GM19240 (cell line): ENCODE results near the gene ERRFI1.

ENCODE experiments used
- DNase-seq: peaks from one replicate; pipeline ENCODE4 v3.0.0; 2011; ENCODE audit warnings: low spot score; ENCODE audit not compliant: insufficient read length

Gene ERRFI1

DNA sequence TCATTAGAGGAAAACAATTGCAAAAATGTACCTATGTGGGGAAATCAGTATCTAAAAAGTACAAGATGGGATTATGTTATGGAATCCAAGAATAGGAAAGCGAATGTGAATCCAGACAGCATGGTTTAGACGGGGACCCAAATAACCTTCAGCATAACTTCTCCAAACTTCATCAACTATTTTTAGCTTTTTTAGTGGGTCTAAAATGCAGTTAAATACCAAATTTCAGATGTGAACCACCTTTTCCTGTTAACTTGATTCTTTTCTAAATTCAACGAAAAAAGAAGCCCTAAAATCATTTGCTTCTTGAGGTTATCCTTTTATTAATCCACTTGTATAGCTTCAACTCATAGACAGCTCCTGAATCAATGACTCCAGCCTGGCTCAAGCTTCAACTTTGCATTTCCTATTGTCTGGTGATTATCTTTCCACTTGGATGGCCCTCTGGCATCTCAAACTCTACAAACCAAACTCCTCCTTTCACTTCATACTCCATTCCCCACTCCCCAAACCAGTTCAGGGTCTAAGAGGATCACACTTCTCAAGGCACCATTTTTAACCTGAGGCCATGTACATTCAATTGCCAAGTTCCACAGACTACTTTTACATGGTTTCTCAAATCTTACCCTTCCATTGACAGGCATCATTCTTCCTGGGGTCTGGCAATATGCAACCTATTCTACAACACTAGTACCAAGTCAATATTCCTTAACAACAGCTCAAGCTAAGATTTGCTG, 7.4 kb downstream of the ERRFI1 start:
- DNase-seq: no peak

DNA sequence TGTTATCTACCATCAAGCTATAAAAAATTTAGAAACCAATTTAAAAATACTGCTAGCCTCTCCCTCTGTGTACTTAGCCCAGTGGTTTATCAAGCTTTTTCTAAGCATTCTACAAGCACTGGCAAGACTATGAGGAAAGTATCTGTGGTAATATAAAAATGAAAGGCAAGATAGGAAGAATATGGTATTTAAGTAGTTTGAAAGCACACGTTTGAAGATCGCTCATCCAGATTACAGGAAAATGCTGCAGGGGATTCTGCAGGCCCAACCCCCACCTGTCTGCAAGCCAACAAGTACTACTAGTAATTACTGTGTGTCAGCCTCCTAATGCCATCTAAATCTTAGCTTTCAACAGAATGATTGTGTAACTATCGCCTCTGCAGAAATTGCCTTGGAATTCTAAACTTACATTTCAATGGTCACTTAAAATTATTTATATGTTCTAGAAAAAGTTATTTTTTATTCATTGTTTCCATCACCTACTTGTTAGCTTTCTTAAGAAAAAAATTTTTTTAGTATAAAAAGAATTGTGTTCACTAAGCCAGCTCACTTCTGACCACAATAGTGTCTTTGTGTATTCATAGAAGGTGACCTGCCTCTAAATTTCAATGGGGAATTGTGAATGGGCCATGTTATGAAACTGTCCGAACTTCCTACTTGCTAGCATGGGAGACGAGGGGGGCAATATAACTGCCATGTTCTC, 8.5 kb downstream of the ERRFI1 start:
- no peak for DNase-seq

DNA sequence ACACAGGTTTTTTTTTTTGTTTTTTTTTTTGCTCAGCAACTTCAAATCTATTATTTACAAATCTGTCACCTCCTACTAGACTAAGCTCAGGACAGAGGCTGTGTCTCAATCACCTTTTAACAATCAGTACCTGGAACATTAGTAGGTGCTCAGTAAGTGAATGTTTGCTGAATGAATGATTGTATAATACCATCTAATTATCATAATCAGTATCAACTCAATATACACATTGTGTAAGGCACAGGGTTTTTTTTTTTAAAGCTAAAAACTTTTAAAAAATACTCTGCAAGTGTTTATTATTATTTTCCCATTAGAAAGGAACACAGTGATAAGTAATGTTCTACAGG, 9.2 kb downstream of the ERRFI1 start:
- DNase-seq: no peak

DNA sequence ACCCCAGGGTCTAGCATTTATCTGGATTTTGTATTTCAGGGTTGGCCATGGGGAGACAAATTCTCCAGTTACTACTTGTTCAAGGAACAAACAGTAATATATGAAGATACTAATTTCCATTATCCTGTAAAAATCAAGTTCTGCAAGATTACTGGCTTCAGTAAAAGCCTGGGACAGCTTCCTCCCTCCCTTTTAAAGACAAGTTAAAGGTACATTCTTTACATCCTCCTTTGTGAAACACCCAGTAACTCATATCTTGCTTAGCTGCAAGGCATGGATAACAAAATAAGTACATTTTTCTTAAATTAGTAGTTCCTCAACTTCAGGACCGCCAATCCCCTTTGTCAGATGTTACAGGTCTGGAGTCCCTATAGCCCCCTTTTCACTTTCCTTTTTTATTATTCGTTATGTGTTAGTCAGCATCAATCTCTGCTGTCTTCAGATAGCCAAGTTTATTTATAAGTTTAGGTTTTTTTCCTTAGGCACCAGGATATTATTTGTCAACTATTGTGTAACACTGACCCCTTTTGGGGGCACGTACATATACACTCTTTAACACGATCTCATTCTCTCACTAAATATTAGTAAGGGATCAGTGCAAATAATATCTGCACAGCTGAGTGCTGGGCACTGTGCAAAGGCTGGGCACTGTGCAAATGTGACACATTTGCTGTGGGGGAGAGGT, 9.8 kb downstream of the ERRFI1 start:
- DNase-seq: no peak

DNA sequence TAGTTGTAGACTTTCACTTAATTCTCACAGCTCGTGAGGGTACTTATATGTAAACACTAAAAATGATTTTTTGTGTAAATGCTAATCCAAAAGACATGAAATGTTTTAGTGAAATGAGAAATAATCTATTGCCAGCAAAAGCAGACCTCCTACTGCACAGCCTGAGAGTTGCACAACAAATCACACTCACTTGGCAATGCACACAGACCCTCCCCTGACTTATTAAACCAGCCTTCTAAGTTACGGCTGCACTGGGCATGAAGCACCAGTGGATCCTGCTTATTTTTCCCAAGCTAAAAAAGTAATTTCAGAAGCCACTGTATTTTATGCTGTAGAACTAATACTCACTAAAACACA, 10.3 kb downstream of the ERRFI1 start:
- no peak for DNase-seq

DNA sequence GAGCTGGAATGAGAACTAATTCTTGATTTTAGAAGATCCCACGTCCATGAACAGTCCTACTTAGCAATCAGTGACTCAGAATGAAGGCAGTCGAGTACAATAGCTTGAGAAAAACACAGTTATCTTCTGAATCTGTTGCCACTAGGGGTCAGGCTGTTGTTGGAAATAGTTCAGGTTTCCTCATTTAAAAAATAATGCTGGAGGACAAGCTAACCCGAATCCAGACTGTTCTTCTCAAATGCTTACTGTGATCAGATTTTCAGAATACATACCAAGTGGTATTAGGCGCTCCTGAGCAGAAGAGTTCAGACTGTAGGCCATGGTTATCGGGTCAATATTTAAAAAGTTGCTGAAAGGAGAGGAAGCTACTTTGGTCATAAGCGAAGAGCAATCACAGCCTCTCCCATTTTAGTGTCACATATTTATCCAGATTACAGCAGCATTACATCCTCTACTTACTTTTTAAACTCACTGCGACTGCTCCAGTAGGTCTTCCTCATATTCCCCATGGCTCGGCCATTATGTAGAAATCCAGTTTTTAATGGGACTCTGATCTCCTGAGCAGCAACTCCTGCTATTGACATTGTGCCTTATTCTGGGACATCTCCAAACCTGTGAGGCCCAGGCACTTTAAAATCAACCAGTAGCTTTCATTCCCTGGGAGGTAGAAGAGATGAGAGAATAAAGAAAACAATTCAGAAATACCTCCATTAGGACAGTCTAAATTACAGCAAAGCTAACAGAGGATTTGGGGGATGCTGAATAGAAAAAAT, 10.9 kb downstream of the ERRFI1 start:
- peak; percentile 24 for DNase-seq

DNA sequence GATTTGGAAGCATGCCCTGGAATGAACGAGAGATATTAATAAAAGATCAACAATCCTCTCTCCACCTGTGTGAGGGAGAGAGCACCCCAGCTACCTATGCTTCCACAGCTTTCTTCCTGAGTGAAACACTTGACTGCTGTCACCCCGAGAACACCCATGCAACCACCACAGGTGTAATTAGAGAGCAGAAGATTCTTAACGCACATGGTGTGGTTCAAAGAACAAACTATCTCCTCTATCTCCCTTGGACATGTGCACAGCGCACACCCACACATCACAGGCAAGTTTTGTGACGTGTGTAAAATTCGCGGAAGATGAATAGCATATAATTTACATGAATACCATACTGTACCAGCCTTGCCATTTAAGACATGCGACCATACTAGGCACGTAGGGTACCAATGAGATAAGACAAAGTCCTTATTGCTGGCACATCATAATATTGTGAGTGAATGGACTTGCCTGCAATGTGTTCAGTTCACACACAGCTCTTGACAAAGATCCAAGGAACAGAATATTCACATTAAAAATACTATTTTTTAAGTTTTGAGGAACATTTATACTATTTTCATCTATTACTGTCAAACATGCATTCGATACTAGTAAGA, 11.6 kb downstream of the ERRFI1 start:
- no peak for DNase-seq

DNA sequence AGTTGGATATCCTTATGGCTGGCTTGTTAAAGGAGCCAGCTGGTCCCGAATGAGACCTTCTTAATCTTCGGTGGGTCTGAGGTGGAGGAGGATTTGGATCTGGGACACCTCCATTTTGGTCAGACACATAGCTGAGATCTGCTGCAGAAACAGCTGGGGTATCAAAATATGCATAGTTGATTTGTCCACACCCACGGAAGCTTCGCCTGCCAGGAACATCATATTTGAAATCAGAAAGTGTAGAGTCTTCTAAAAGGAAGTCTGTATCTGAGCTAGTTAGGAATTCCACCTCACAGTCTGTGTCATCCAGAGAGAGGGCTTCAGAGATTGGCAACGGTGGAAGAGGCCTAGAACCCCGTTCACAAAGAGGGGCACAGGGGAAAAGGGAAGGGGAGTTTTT, 12.3 kb downstream of the ERRFI1 start:
- no peak for DNase-seq

DNA sequence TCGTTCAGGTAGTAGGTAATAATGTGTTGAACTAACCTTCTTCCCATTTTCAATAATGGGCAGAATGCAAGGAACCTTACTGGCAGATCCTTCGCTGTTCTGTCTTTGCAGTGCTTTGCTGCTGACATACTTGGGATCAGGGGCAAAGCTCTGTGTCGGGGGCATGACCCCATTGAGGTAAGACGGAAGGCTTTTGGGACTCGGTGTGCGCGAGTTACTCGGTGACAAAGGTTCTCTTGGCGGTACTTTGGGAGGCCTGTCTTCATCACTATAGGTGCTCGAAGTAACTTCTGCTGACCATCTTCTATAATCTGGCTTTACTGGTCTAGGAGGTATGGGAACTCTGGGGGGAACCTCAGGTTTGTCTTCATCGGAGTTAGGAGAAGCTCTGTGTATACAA, 12.7 kb downstream of the ERRFI1 start:
- no peak for DNase-seq

DNA sequence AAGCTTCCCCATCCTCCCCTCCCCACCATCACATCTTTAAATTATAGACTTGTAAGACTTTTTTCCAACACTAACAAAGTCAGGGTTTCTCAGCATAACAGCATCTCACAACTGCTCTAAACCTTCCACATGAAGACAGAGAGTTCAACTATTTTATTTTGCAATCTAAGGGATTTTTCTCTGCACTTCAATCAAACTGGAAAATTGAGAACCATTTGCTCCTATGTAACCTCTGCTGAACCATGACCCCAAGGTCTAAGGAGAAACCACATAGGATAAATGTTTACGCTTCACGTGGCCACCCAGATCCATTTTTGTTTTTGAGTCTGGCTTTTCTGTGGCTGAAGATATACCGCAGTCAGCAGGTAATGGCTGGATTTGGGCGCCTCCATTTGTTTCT, 13.2 kb downstream of the ERRFI1 start:
- no peak for DNase-seq

DNA sequence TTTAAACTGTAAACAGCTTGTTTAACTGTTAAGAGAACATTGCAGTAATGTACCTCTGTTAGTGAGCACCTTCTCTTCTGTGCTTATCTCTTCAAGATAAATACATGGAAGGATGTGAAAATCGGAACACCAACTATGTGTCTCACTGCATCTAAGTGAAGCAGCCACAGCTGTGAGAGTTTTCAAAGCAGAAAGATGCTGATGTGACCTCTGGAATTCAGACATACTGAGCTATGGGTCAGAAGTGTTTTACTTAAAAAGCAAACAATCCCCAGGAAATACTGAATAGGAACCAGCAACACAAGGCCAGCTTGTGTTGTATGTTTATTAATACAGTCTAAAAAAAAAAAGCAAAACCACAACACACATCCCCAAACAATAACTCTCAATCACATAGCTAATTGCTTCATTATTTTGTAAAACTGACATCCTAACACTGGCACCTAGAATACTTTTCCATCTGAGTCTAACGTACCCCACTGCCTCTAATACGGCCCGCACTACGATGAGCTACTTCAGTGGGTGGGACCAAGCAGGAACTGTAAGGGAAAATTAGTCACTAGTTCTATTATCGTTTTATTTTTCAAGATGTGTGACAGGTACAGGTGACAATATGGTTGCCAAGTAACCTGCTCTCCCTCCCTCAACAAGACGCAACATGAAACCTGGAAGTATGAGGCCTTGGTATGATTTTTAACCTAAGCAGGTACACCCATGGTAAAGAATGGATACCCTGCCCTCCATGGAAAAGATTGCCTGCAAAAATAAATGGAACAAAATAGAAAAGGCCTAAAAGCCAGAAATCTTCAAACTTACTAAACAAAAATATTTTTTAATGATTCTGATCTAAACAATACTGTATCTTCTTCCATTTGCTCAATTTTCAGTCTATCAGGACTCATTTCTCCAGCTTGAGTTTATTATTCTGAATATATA, 13.9 kb downstream of the ERRFI1 start:
- no peak for DNase-seq

DNA sequence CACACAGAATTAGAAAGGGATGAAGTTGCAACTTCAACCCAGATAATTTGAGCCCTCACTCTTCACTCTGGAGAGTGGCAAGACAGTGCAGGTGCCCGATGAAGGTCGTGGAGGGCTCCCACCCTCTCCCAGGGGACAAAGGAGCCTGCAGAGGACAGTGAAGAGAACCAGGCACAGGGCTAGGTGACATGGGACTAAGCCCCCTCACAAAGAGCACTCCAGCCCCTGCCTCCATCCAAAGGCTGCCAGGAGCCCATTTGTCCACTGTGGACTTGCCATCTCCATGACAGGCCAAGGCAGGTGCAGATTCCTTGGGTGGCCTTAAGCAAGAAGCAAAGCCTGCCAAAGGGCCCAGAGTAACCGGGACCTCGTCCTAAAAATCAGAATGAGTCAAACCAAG, 15.1 kb downstream of the ERRFI1 start:
- DNase-seq: no peak

DNA sequence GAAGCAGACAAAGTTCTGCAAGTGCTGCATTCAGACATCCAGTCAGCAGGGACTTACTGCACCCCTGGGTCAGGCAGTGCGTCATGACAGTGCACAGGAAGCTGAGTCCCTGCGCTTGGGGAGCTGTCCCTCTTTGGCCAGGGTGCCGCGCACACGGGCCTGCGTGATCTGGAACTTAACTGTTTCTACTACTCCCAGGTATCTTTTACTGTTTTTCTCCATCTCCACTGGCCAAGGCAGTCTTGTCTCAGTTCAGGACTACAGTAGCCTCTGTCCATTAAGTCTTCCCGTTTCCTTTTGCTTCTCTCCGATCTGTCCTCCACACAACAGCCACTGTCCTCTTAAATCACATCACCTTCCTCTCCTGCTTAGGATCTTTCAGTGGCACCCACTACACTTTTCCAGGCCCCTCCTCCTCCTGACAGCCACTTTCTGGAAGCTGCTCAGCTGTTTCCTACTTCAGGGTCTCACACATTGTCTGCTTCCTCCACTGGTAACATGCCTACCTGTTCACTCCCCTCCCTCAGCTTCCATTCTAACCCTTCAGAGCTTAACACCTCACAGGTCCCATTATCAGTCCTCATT, 15.9 kb downstream of the ERRFI1 start:
- no peak for DNase-seq

DNA sequence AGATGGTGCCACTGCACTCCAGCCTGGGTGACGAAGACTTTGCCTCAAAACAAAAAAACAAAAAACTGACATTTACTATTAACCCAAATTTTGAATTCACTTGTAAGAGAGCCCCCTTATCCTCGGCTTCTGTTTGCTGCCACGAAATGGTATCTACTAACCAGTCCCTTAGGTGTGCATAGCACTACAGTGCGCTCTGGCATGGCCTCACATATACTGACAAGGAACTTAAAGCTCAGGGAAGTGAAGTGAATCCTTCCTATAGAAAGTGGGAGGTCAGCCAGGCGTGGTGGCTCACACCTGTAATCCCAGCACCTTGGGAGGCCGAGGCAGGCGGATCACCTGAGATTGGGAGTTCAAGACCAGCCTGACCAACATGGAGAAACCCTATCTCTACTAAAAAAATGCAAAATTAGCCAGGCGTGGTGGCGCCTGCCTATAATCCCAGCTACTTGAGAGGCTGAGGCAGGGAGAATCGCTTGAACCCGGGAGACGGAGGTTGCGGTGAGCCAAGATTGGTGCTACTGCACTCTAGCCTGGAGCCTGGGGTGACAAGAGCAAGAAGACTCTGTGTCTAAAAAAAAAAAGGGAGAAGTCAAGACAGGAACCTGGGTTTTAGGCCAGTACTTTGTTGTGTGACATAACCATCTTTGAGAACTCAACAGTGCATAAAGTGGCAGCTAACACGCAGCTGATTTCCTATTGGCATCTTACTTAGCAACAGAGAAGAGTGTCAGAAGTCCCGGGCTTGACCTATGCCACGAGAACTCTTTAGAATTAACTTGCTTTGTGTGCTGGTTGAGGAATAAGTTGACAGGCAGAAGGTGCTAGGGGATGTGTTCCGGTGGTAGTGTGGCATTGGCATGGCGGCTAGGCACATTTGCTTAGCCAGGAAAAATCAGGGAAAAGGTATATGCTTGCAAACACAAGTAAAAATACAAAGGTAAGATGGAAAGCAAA, 16.8 kb downstream of the ERRFI1 start:
- DNase-seq: no peak

DNA sequence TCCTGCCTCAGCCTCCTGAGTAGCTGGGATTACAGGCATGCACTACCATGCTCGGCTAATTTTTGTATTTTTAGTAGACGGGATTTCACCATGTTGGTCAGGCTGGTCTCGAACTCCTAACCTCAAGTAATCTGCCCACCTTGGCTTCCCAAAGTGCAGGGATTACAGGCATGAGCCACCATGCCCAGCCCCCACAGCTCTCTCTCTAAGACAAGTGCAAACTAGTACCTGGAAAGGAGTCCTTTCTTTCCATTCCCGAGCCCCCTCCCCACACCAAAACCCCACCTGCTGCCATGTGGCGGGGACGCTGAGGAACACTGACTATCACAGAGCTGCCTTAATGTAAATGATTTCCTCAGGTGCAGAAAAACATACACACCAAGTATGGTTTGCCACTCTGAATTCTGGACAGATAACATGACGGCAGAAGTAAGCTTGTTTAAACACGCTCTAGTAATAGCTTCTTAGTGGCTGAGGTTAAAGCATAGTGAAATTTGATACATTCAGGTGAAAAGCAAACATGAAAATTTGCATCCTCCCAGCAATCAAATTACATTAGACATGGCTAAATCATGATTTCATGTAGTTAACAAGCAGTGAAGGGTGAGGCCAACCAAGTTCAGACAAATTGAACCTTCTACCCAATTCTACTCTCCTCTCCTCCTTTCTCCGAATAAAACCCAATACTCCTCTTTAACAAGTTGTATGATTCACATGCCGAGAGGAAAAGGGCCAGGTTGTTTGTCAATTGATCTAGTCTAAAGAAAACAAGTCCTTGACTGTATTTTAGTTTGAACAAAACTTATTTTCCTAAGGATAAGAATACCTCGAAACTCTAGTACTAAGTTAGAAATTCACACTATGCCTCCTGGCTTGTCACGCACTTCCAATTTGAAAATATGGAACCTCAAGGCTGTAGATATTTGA, 19.8 kb downstream of the ERRFI1 start:
- no peak for DNase-seq

DNA sequence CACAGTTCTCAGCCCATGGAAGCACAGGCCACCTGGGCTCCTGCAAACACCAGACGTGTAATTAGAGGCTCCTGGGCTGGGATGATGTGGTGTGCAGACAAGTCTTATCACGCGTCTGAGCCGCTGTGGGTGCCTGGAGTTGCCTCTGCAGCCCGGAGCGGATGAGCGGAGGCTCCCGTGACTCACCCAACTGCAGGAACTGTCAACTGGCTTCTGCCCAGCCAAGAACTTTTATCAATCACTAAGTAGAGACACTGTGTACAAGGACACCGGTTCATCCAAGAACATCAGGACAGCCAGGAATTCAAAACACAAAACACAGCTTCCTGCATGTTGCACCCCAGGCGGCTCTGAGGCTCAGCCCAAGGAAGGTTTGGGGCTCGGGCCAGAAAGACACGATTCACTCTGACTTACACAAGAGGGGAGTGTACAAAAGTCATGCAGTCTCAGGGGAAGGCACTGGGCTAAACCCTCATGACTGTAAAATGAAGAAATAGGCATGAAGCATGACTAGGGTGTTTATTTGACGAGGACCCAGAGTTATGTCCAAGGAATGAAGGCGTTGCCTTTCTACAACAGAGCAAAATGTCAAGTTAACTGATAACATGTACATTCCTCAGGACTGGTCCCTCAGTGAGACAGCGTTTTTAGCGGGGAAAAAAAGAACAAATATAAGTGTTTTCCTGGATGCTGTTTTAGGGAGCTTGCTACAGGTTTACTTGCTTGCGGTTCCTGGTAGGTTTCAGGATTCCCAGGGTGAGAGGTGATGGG, 21.1 kb downstream of the ERRFI1 start:
- DNase-seq: no peak
